Daoy (cell line): ENCODE measurements around the gene MCF2L. TPM values are rescaled to one million over a fixed set of nuclear protein-coding genes. Genes with fewer than 3 reads are reported as not detected.

Experiments used
- DNase-seq: peaks from one replicate; pipeline ENCODE4 v3.0.0-alpha.2; 2015; ENCODE audit warnings: low read depth
- total RNA-seq: library from RNA; depleted of rRNA; stranded (reverse); fragments of >200 nt; shearing (Covaris generic); gene quantifications from 2 replicates; pipeline ENCODE4 v1.2.3, GENCODE V29; 2014

Gene MCF2L
- total RNA-seq, 1 experiment from 2014 or later = 11.3 TPM

DNA sequence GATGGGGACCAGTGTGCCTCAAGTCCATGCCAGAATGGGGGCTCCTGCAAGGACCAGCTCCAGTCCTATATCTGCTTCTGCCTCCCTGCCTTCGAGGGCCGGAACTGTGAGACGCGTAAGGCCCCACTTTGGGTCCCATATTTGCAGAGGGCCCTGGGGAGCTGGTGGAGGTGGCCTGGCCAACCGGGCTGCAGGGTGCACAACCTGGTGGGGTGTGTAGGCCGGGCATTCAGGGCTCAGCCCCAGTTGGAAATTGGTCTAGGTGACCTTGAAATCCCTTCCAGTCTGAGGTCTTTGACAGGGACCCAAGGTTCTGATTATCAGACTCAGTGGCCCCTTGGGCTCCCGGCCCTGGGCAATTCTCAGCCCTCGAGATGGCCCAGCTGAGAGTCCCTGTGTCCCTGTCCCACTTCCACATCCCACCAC, 144.8 kb downstream of the MCF2L start:
- DNase-seq = no peak

DNA sequence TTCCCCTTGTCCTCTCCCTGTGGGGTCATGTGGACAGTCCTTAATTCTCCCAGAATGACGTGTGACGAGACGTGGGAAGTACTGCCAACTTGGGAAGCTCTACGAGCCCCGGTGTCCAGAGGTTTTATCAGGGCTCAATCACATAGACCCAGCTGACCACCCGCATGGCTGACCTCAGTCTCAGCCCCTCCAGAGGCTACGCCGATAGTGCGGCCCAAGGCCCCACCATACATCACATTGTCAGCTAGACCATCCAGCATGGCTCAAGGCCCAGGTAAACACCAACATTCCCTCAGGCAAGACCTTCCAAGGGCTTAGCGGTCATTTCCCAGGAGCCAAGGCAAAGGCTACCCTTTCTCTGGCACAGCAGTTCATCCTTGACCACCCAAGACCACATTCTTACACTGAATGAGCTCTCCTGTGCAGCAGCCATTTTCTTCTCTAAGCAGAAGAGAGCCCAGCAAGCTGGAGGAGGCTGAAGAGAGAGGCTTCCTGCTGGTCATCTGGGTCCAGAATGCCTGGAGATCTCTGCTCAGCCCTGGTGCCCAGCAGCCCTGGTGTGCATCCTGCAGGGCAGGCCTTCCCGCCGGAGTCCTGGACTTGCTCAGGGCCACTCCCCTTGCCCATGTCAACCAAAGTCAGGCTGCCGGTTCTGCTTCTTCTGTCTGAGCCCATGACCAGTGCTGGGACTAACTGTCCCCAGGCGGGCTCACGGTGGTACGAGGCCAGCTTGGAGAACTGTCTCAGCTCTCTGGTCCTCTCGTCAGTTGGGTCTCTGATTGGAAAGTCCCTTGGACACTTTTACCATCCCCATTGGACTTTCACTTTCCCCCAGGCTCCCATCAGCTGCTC, 145.7 kb downstream of the MCF2L start:
- DNase-seq = no peak

DNA sequence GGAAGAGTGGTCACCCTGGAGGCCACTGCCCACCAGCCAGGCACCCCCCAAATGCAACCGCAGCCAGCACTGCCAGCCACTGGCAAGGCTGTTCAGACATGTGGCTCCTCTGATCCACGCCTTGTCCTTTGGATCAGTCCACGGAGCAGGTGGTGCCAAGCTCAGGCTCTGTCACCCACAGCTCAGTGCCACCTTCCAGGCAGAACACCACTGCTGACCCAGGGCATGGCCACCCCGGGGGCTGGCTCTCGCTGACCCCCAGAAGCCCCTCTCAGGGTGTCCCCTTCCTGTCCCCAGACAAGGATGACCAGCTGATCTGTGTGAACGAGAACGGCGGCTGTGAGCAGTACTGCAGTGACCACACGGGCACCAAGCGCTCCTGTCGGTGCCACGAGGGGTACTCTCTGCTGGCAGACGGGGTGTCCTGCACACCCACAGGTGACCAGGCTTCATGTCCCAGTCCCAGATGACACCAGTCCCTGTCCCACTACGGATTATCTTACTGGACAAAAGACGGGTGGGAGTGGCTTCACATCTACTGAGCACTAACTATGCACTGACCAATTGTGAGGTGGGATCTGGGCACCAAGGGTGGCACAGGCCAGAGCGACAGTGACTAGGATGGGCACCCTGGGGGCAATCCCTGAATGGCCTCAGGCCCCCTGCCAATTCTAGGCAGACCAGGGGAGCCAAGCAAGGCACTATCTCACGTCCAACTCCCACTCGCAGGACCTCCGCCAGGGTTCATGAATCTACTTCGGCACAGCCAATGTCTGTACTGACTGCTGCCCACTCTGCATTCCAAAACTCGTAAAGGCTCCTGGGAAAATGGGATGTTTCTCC, 146.6 kb downstream of the MCF2L start:
- no peak for DNase-seq

- no peak for DNase-seq
Observed at GRCh38 chr13:113116206-113116800, 147.3 kb downstream of the MCF2L start.

DNA sequence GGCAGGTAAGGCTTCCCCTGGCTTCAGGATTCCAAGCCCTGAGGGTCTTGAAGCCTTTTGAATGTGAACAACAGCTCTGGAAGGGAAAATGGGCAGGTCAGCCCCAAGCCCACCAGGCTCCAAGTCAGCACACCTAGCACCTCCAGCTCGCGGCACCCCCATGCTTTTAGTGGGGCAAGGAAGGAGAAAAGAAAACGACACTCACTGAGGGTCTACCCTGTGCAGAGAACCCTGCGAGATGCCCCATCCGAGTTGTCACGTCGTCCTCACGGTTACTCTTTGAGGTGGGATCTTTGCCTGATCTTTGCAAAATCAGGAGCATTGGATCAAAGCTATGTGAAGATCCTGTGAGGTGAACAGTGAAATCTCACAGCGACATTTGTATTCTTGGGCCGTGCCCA, 147.9 kb downstream of the MCF2L start:
- DNase-seq = no peak

GRCh38 chr13:113117335-113117872, 148.4 kb downstream of the MCF2L start:
- DNase-seq = no peak

DNA sequence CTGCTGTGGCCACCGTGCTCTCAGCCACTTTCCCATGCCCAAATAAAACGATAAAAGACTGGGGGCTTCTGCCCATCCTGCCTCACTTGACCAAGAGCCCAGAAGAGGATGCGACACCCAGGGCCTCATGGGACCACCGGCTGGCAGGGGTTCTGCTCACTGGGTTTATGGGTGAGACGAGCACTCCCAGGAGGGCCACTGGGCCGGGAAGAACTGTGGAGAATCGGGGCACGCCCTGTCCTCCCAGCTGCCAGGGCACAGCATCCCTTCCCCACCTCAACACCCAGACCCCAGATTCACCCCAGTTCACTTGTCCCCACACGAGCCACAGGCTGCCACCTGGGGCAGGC, 148.9 kb downstream of the MCF2L start:
- no peak for DNase-seq

DNA sequence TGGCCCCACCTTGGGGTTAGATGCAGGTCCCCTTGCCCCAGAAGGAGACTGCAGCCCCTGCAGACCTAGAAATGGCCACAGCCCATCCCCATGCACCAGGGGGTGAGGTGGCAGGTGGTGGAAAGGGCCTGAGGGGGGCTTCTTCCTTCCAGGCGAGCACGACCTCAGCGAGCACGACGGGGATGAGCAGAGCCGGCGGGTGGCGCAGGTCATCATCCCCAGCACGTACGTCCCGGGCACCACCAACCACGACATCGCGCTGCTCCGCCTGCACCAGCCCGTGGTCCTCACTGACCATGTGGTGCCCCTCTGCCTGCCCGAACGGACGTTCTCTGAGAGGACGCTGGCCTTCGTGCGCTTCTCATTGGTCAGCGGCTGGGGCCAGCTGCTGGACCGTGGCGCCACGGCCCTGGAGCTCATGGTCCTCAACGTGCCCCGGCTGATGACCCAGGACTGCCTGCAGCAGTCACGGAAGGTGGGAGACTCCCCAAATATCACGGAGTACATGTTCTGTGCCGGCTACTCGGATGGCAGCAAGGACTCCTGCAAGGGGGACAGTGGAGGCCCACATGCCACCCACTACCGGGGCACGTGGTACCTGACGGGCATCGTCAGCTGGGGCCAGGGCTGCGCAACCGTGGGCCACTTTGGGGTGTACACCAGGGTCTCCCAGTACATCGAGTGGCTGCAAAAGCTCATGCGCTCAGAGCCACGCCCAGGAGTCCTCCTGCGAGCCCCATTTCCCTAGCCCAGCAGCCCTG, 149.4 kb downstream of the MCF2L start:
- DNase-seq = no peak

DNA sequence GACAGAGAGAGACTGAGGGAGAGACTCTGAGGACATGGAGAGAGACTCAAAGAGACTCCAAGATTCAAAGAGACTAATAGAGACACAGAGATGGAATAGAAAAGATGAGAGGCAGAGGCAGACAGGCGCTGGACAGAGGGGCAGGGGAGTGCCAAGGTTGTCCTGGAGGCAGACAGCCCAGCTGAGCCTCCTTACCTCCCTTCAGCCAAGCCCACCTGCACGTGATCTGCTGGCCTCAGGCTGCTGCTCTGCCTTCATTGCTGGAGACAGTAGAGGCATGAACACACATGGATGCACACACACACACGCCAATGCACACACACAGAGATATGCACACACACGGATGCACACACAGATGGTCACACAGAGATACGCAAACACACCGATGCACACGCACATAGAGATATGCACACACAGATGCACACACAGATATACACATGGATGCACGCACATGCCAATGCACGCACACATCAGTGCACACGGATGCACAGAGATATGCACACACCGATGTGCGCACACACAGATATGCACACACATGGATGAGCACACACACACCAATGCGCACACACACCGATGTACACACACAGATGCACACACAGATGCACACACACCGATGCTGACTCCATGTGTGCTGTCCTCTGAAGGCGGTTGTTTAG, 150.3 kb downstream of the MCF2L start:
- DNase-seq = no peak

GRCh38 chr13:113119822-113120189, 150.8 kb downstream of the MCF2L start:
- no peak for DNase-seq

GRCh38 chr13:113120300-113121182, 151.5 kb downstream of the MCF2L start:
- no peak for DNase-seq

DNA sequence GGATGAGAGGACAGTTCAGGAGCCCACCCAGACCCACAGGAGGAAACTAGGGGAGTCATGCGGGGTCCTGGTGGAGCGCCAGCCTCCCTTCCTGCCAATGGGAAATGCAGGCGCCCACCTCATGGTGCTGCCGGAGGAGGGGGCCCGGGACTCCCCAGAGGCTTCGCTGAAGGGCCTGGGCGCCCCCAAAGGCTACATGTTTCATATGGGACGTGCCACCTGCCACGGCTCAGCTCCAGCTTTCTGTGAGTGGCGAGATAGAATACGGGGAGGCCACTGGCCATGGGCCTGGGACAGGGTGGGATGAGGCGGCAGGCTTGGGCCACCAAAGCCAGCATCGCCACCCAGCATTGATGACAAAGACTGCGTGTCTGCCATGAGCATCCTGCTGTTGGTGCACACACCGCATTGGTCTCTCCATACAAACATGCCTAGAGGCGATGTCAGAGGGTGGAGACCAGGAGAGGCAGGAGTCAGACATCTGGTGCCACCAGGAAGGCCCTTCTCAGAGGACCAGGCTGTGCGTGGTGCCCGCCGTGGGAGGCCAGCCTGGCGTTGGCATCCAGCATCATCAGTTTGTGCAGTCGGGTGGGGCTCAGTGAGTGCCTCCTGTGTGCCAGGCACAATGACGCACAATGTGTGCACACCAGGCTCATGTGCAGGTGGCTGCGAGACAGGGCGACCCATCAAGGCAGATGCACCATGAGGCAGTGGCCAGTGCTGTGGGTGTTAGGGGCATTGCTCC, 152.3 kb downstream of the MCF2L start:
- DNase-seq = no peak

GRCh38 chr13:113121928-113122471, 153.0 kb downstream of the MCF2L start:
- DNase-seq = no peak

- peak; percentile 34 for DNase-seq
Observed at GRCh38 chr13:113122550-113123225, 153.7 kb downstream of the MCF2L start, which contains the start of gene F10. Gene F10 (plus strand): TSS chr13:113122799. CDS start chr13:113122856, 57 bp downstream.

DNA sequence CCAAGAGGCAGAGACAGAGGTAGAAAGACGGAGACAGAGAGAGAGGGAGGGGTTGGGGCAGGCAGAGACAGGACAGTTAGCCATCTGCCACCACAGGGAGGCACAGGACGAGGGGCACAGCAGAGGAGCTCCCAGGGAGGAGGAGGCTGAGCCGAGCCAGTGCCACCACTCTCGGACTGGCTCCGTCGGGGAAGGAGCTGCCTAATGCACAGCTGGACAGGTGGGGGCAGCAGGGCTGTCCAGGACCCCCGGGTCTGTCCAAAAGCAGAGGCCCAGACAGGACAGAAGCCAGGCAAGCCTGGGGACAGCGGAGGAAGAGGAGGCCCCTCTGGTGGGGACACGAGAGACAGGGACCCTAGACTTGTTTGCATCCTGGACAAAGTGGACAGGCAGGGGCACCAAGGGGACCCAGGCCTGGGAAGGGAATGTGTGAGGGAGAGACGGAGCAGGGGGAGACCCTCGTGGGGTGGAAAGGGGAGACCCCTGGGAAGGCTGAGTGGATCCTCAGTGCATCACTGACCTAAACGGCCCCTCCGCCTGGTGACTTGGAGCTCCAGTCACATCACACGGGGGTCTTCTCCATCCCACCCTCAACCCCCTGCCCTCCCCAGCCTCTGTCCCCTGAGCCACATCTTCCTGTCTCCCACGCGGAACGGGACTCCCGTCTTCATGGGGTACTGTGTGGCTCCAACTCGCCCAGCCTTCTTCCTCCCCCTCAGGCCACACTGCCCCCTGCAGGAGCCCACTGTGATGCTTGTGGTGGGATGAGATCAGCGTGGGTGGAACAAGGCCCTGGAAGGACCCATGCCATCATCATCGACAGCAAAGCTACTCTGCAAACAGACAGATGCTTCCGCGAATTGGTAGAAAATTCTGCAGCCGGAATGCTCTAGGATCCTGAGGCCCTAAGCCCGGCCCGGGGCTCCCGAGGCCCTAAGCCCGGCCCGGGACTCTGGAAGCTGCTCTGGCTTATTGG, 154.5 kb downstream of the MCF2L start:
- DNase-seq = no peak

GRCh38 chr13:113124211-113124970, 155.4 kb downstream of the MCF2L start:
- DNase-seq = no peak
